ENCODE measurements around the gene SNRPA. TPM values are rescaled to one million over a fixed set of nuclear protein-coding genes. Genes with fewer than 3 reads are reported as not detected.

The SNRPA gene
- total RNA-seq, 1 donor: 34.1 TPM

GRCh38 chr19:40735013-40735771 is 15.8 kb upstream of the SNRPA start:
- DNase-seq (ENCODE audit: low read depth): no peak
- no peak overlapping the region for H3K4me3 ChIP-seq (ENCODE audit: low read depth, low read length)
- no peak for TF ChIP-seq CTCF (IDR thresholded peaks at IDR 0.05; ENCODE audit: insufficient read depth, low read depth, low read length)

GRCh38 chr19:40736661-40737060 is 14.3 kb upstream of the SNRPA start:
- H3K4me3 ChIP-seq (ENCODE audit: low read depth, low read length): no peak overlapping the region
- no peak for TF ChIP-seq CTCF (IDR thresholded peaks at IDR 0.05; ENCODE audit: insufficient read depth, low read depth, low read length)
- no peak for DNase-seq (ENCODE audit: low read depth)

- no peak overlapping the region for H3K4me3 ChIP-seq (ENCODE audit: low read depth, low read length)
- TF ChIP-seq CTCF (IDR thresholded peaks at IDR 0.05; ENCODE audit: insufficient read depth, low read depth, low read length): no peak
- DNase-seq (ENCODE audit: low read depth): no peak
Measured at GRCh38 chr19:40737102-40737644, 13.8 kb upstream of the SNRPA start.

- H3K4me3 ChIP-seq (ENCODE audit: low read depth, low read length): no peak overlapping the region
- no peak for DNase-seq (ENCODE audit: low read depth)
- no peak for TF ChIP-seq CTCF (IDR thresholded peaks at IDR 0.05; ENCODE audit: insufficient read depth, low read depth, low read length)
Measured at GRCh38 chr19:40739030-40739839, 11.8 kb upstream of the SNRPA start.

- no peak for DNase-seq (ENCODE audit: low read depth)
- H3K4me3 ChIP-seq (ENCODE audit: low read depth, low read length): no peak overlapping the region
- TF ChIP-seq CTCF (IDR thresholded peaks at IDR 0.05; ENCODE audit: insufficient read depth, low read depth, low read length): no peak
Measured at GRCh38 chr19:40739871-40740703, 10.9 kb upstream of the SNRPA start.

- peak; percentile 65 for DNase-seq (ENCODE audit: low read depth)
- no peak overlapping the region for H3K4me3 ChIP-seq (ENCODE audit: low read depth, low read length)
- TF ChIP-seq CTCF (IDR thresholded peaks at IDR 0.05; ENCODE audit: insufficient read depth, low read depth, low read length): no peak
Measured at GRCh38 chr19:40740747-40741146, 10.3 kb upstream of the SNRPA start.

Measured in fibroblast of villous mesenchyme (primary cell).